Nucleus accumbens (tissue), 56 donors: ENCODE results near the gene WDR5.
A peak's percentile ranks its signal among the peaks of the same experiment; 100 is the strongest.

Experiments used
- DNase-seq, 56 donors: peaks; one replicate each; lab custom pipeline; 2025; lab: John Stamatoyannopoulos, UW

The WDR5 gene

GRCh38 chr9:134131471-134132207 is 4.2 kb upstream of the WDR5 start:
- no peak for DNase-seq

- no peak for DNase-seq
These were observed 3.5 kb upstream of the WDR5 start for GRCh38 chr9:134132208-134132870.

GRCh38 chr9:134134949-134135342 is 936 bp upstream of the WDR5 start:
- peak in 1 of 56 donors; percentile 51 for DNase-seq

GRCh38 chr9:134136118-134136995 is 475 bp downstream of the WDR5 start:
- DNase-seq = peak in 4 of 56 donors; percentile 44 to 51 (median 48)

- no peak for DNase-seq
These were observed 1.1 kb downstream of the WDR5 start for GRCh38 chr9:134136996-134137299.

- DNase-seq = peak in 2 of 56 donors; percentile 21 to 24
These were observed 2.4 kb downstream of the WDR5 start for GRCh38 chr9:134138292-134138691.

GRCh38 chr9:134139081-134139480 is 3.2 kb downstream of the WDR5 start:
- DNase-seq = peak in 4 of 56 donors; percentile 6 to 24 (median 18)

- no peak for DNase-seq
These were observed 6.0 kb downstream of the WDR5 start for GRCh38 chr9:134141906-134142305.

GRCh38 chr9:134144801-134145200 is 8.9 kb downstream of the WDR5 start:
- DNase-seq = no peak

GRCh38 chr9:134145262-134145661 is 9.4 kb downstream of the WDR5 start:
- no peak for DNase-seq

- DNase-seq = no peak
These were observed 11.1 kb downstream of the WDR5 start for GRCh38 chr9:134146774-134147493.

GRCh38 chr9:134149380-134149779 is 13.5 kb downstream of the WDR5 start:
- no peak for DNase-seq

GRCh38 chr9:134150557-134151214 is 14.8 kb downstream of the WDR5 start:
- no peak for DNase-seq

GRCh38 chr9:134152022-134152448 is 16.2 kb downstream of the WDR5 start:
- no peak for DNase-seq

- DNase-seq = no peak
These were observed 16.6 kb downstream of the WDR5 start for GRCh38 chr9:134152488-134152887.

GRCh38 chr9:134153450-134153849 is 17.6 kb downstream of the WDR5 start:
- DNase-seq = no peak

- no peak for DNase-seq
These were observed 18.4 kb downstream of the WDR5 start for GRCh38 chr9:134154262-134154701.

- no peak for DNase-seq
These were observed 20.0 kb downstream of the WDR5 start for GRCh38 chr9:134155812-134156377.

- DNase-seq = no peak
These were observed 20.9 kb downstream of the WDR5 start for GRCh38 chr9:134156564-134157377.
